Loucy (cell line): ENCODE measurements around the gene PMM1.
A peak's percentile ranks its signal among the peaks of the same experiment; 100 is the strongest.

ENCODE experiments used
- H2AFZ ChIP-seq: fragments of 200-600 bp; sonication (generic); 2 replicates; pipeline ENCODE4 v1.6.0; 2016; ENCODE audit warnings: antibody characterized with exemption, mild to moderate bottlenecking, low read length, moderate library complexity
- H3F3A ChIP-seq: fragments of 200-600 bp; 2 replicates; pipeline ENCODE4 v1.6.0; 2016; ENCODE audit warnings: antibody characterized with exemption, low read depth, mild to moderate bottlenecking
- H3K27me3 ChIP-seq: fragments of 200-600 bp; sonication (generic); 2 replicates; pipeline ENCODE4 v1.6.1; 2014; ENCODE audit warnings: low read length, mild to moderate bottlenecking; ENCODE audit not compliant: insufficient read depth, poor library complexity, severe bottlenecking
- H3K36me3 ChIP-seq: fragments of 200-600 bp; sonication (generic); 2 replicates; pipeline ENCODE4 v1.6.1; 2016; ENCODE audit warnings: low read length; ENCODE audit not compliant: insufficient read depth
- H3K4me1 ChIP-seq: fragments of 200-600 bp; sonication (generic); 2 replicates; pipeline ENCODE4 v1.5.1; 2014; ENCODE audit warnings: low read length, mild to moderate bottlenecking; ENCODE audit not compliant: insufficient read depth, poor library complexity, severe bottlenecking
- H3K4me2 ChIP-seq: fragments of 200-600 bp; sonication (generic); 2 replicates; pipeline ENCODE4 v1.6.0; 2014; ENCODE audit warnings: antibody characterized with exemption, low read length, low read depth, mild to moderate bottlenecking; ENCODE audit not compliant: poor library complexity, severe bottlenecking
- H3K4me3 ChIP-seq: fragments of 200-600 bp; sonication (generic); 2 replicates; pipeline ENCODE4 v1.5.1; 2014; ENCODE audit warnings: low read length, mild to moderate bottlenecking, mixed read lengths; ENCODE audit not compliant: poor library complexity, severe bottlenecking
- H3K79me2 ChIP-seq: fragments of 200-600 bp; sonication (generic); 2 replicates; pipeline ENCODE4 v1.6.1; 2014; ENCODE audit warnings: low read length; ENCODE audit not compliant: insufficient read depth
- H3K9ac ChIP-seq: fragments of 200-600 bp; sonication (generic); 2 replicates; pipeline ENCODE4 v1.6.0; 2014; ENCODE audit warnings: mild to moderate bottlenecking, low read depth, low read length, moderate library complexity; ENCODE audit not compliant: poor library complexity, severe bottlenecking
- H3K9me2 ChIP-seq: fragments of 200-600 bp; sonication (generic); replicated peaks from 2 replicates; pipeline ENCODE4 v1.6.1; 2016; ENCODE audit warnings: low read depth, low read length, mixed read lengths
- H3K9me3 ChIP-seq: fragments of 200-600 bp; sonication (generic); 2 replicates; pipeline ENCODE4 v1.6.1; 2014; ENCODE audit warnings: mild to moderate bottlenecking, antibody characterized with exemption, low read length, low read depth; ENCODE audit not compliant: insufficient read depth
- H4K20me1 ChIP-seq: fragments of 200-600 bp; sonication (generic); 2 replicates; pipeline ENCODE4 v1.6.0; 2014; ENCODE audit warnings: antibody characterized with exemption, low read length, mild to moderate bottlenecking; ENCODE audit not compliant: insufficient read depth, poor library complexity, severe bottlenecking
- EZH2phosphoT487 ChIP-seq: fragments of 200-600 bp; IDR thresholded peaks from 2 replicates; pipeline ENCODE4 v1.6.1; 2018; ENCODE audit warnings: antibody characterized with exemption, mild to moderate bottlenecking, moderate library complexity, borderline replicate concordance
- TF ChIP-seq, protein P1 (sequence below): fragments of 200-600 bp; sonication (generic); conservative IDR thresholded peaks from 2 replicates; pipeline ENCODE4 v1.5.1; 2014; ENCODE audit warnings: mild to moderate bottlenecking, antibody characterized with exemption, low read length

PMM1 gene

GRCh38 chr22:41550952-41551491, 38.6 kb downstream of the PMM1 start:
- H2AFZ ChIP-seq = no peak overlapping the region
- H3K4me2 ChIP-seq = no peak overlapping the region
- H3K4me1 ChIP-seq = no peaks in the 10 kb centered on the region
- no peak overlapping the region for H3K4me3 ChIP-seq
- H3F3A ChIP-seq = no peaks in the 10 kb centered on the region
- H4K20me1 ChIP-seq = no peaks in the 10 kb centered on the region
- H3K9me3 ChIP-seq = no peaks in the 10 kb centered on the region
- no peaks in the 10 kb centered on the region for H3K9me2 ChIP-seq
- TF ChIP-seq EZH2phosphoT487 = no peak
- TF ChIP-seq, protein P1, sequence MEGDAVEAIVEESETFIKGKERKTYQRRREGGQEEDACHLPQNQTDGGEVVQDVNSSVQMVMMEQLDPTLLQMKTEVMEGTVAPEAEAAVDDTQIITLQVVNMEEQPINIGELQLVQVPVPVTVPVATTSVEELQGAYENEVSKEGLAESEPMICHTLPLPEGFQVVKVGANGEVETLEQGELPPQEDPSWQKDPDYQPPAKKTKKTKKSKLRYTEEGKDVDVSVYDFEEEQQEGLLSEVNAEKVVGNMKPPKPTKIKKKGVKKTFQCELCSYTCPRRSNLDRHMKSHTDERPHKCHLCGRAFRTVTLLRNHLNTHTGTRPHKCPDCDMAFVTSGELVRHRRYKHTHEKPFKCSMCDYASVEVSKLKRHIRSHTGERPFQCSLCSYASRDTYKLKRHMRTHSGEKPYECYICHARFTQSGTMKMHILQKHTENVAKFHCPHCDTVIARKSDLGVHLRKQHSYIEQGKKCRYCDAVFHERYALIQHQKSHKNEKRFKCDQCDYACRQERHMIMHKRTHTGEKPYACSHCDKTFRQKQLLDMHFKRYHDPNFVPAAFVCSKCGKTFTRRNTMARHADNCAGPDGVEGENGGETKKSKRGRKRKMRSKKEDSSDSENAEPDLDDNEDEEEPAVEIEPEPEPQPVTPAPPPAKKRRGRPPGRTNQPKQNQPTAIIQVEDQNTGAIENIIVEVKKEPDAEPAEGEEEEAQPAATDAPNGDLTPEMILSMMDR = no peak
- H3K9ac ChIP-seq = no peak overlapping the region
- no peaks in the 10 kb centered on the region for H3K36me3 ChIP-seq
- no peaks in the 10 kb centered on the region for H3K27me3 ChIP-seq
- no peaks in the 10 kb centered on the region for H3K79me2 ChIP-seq

DNA sequence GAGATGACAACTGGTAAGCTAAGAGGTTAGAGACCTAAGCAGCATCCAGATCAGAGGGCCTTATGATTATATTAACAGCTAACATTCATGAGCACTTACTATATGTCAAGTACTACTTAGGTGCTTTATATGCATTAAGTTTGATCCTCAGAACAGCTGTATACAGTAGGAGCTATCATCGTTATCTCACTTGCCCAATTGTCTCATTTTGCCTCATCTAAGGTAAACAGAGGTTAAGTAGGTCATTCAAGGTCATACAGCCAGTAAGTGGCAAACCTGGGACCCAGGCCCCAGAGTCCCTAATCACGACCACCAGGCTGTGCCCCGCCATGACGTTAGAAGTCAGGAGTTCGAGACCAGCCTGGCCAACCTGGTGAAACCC, 40.8 kb downstream of the PMM1 start:
- H3K4me3 ChIP-seq = no peak overlapping the region
- no peak overlapping the region for H3K4me2 ChIP-seq
- no peak overlapping the region for H2AFZ ChIP-seq
- H3F3A ChIP-seq = no peaks in the 10 kb centered on the region
- H3K36me3 ChIP-seq = no peaks in the 10 kb centered on the region
- no peaks in the 10 kb centered on the region for H3K9me3 ChIP-seq
- H3K4me1 ChIP-seq = peaks cover 5% of the 10 kb centered on the region
- no peaks in the 10 kb centered on the region for H3K27me3 ChIP-seq
- no peaks in the 10 kb centered on the region for H3K9me2 ChIP-seq
- H4K20me1 ChIP-seq = no peaks in the 10 kb centered on the region
- TF ChIP-seq, protein P1 = no peak
- TF ChIP-seq EZH2phosphoT487 = no peak
- peaks cover 4% of the 10 kb centered on the region; the same call in 1 of the 2 replicates for H3K79me2 ChIP-seq
- H3K9ac ChIP-seq = no peak overlapping the region

- H2AFZ ChIP-seq = peak overlapping the region; percentile 63; the same call in 1 of the 2 replicates
- no peaks in the 10 kb centered on the region for H3F3A ChIP-seq
- peak overlapping the region; percentile 48 for H3K9ac ChIP-seq
- peaks cover 38% of the 10 kb centered on the region for H3K79me2 ChIP-seq
- no peaks in the 10 kb centered on the region for H3K9me2 ChIP-seq
- no peaks in the 10 kb centered on the region for H3K9me3 ChIP-seq
- H3K4me1 ChIP-seq = peaks cover 25% of the 10 kb centered on the region
- H3K4me2 ChIP-seq = peak overlapping the region; percentile 90
- peak overlapping the region; percentile 93 for H3K4me3 ChIP-seq
- TF ChIP-seq, protein P1 = no peak
- no peak for TF ChIP-seq EZH2phosphoT487
- H3K36me3 ChIP-seq = no peaks in the 10 kb centered on the region
- H3K27me3 ChIP-seq = no peaks in the 10 kb centered on the region
- peaks cover 13% of the 10 kb centered on the region for H4K20me1 ChIP-seq
Measured at GRCh38 chr22:41544671-41545476, 44.8 kb downstream of the PMM1 start.
